Panc1 (cell line): ENCODE data around the gene DDIAS. TPM values are rescaled to one million over a fixed set of nuclear protein-coding genes. Genes with fewer than 3 reads are reported as not detected.
"Not testable (repeated sequence)": the region's sequence is repeated elsewhere in the genome, so short reads cannot be mapped to it uniquely, and the experiment has no call there.

Experiments
- ATAC-seq: fragments of 200-7000 bp; cut with Tn5 transposase; 2 replicates; pipeline ENCODE4 v1.9.1; 2020; ENCODE audit warnings: mild to moderate bottlenecking, moderate library complexity
- BruUV-seq: library from RNA; stranded (reverse); fragments of 400-500 nt; replicated peaks from 2 replicates; lab custom pipeline; 2021; lab: Mats Ljungman, UMichigan
- CTCF ChIA-PET: fragments of 300-600 bp; sonication (Branson Sonifier 250); formaldehyde crosslinking; loops from one replicate; lab custom pipeline; 2022; ENCODE audit warnings: antibody characterized with exemption; lab: Charles Lee
- POLR2A ChIA-PET: fragments of 300-600 bp; sonication (Branson Sonifier 250); formaldehyde crosslinking; loops from one replicate; lab custom pipeline; 2022; ENCODE audit warnings: antibody characterized with exemption; lab: Charles Lee
- DNase-seq: peaks from one replicate; pipeline ENCODE4 v3.0.0-alpha.2; 2010; ENCODE audit warnings: low read depth, low spot score
- H3K27ac ChIP-seq: 2 replicates; pipeline ENCODE4 v1.5.1; 2011; ENCODE audit warnings: mild to moderate bottlenecking, low read length, inconsistent platforms
- H3K27me3 ChIP-seq: fragments of 200-500 bp; sonication (Bioruptor generic); 2 replicates; pipeline ENCODE4 v1.6.0; 2014; ENCODE audit warnings: low read length, inconsistent platforms; ENCODE audit not compliant: control insufficient read depth, insufficient read depth
- H3K36me3 ChIP-seq: fragments of 200-500 bp; sonication (Bioruptor generic); 2 replicates; pipeline ENCODE4 v1.5.1; 2014; ENCODE audit warnings: inconsistent platforms, mild to moderate bottlenecking, low read length, moderate library complexity; ENCODE audit not compliant: control insufficient read depth, insufficient read depth
- H3K4me1 ChIP-seq: 2 replicates; pipeline ENCODE4 v1.5.1; 2011; ENCODE audit warnings: inconsistent platforms, mild to moderate bottlenecking, low read length, moderate library complexity; ENCODE audit not compliant: control insufficient read depth, insufficient read depth
- H3K4me3 ChIP-seq, 2 experiments: 2 replicates each; pipeline ENCODE4 v1.5.1; 2011 to 2012; ENCODE audit warnings: low read depth in 2 of 2, low read length in 2 of 2, mild to moderate bottlenecking in 2 of 2, inconsistent platforms in 1 of 2, moderate library complexity in 1 of 2
- H3K9me3 ChIP-seq: fragments of 200-500 bp; sonication (Bioruptor generic); 2 replicates; pipeline ENCODE4 v1.5.1; 2014; ENCODE audit warnings: low read depth, mild to moderate bottlenecking, inconsistent platforms, low read length, moderate library complexity; ENCODE audit not compliant: control insufficient read depth, insufficient read depth
- CTCF ChIP-seq: fragments of 450-650 bp; IDR thresholded peaks from 2 replicates; pipeline ENCODE4 v1.5.1; 2017; ENCODE audit warnings: mild to moderate bottlenecking
- POLR2AphosphoS5 ChIP-seq: IDR thresholded peaks from 2 replicates; pipeline ENCODE4 v1.6.1; 2012; ENCODE audit warnings: mild to moderate bottlenecking, low read depth, low read length, moderate library complexity
- REST ChIP-seq, 2 experiments: IDR thresholded peaks; 2 replicates each; pipeline ENCODE4 v1.6.1; 2011 to 2012; ENCODE audit warnings: low read depth in 2 of 2, control low read depth in 1 of 2, low read length in 1 of 2, mild to moderate bottlenecking in 1 of 2, moderate library complexity in 1 of 2; ENCODE audit not compliant: insufficient read depth in 1 of 2
- SIN3A ChIP-seq: IDR thresholded peaks from 2 replicates; pipeline ENCODE4 v1.6.1; 2012; ENCODE audit warnings: low read depth, mild to moderate bottlenecking, low read length, moderate library complexity, borderline replicate concordance; ENCODE audit not compliant: insufficient read depth
- TCF7L2 ChIP-seq: IDR thresholded peaks from 2 replicates; pipeline ENCODE4 v1.6.1; 2011; ENCODE audit warnings: mild to moderate bottlenecking, low read depth, low read length, inconsistent platforms
- in situ Hi-C: cut with HindIII; loops from 2 replicates; pipeline ENCODE4 v1.10.0; 2016; ENCODE audit warnings: low sequenced_read_pairs, low pct_unique_long_range_greater_than_20kb
- intact Hi-C: fragments of 100-400 bp; cut with micrococcal nuclease; formaldehyde crosslinking; loops from one replicate; pipeline ENCODE4 v1.10.0; 2022; ENCODE audit not compliant: unreplicated experiment
- total RNA-seq: library from RNA; stranded (reverse); gene quantifications from one replicate; pipeline ENCODE4 v1.2.1, GENCODE V29; 2021; ENCODE audit not compliant: unreplicated experiment

The DDIAS gene
- total RNA-seq, 1 experiment from 2014 or later = 22.9 TPM

GRCh38 chr11:82920227-82920626 lies 18.7 kb downstream of the DDIAS start:
- DNase-seq, H3K27me3 ChIP-seq, POLR2A ChIA-PET, BruUV-seq, H3K9me3 ChIP-seq, H3K4me1 ChIP-seq, H3K4me3 ChIP-seq, ATAC-seq, in situ Hi-C loops, CTCF ChIA-PET, H3K27ac ChIP-seq, H3K36me3 ChIP-seq, intact Hi-C loops: not testable (repeated sequence)

GRCh38 chr11:82922396-82923173 lies 21.0 kb downstream of the DDIAS start:
- H3K27me3 ChIP-seq, DNase-seq, H3K9me3 ChIP-seq, in situ Hi-C loops, H3K36me3 ChIP-seq, BruUV-seq, CTCF ChIA-PET, H3K4me3 ChIP-seq, H3K27ac ChIP-seq, H3K4me1 ChIP-seq, intact Hi-C loops, POLR2A ChIA-PET, ATAC-seq: not testable (repeated sequence)

- DNase-seq = no peak
- ChIA-PET POLR2A (no interaction called here), CTCF (interaction anchor here (0.7 kb wide), 2 partner anchors 37 to 123 kb away, joined by 3 read pairs; no protein-coding TSS in a partner anchor)
- Histone ChIP-seq H3K4me3 (no peak overlapping the region), H3K9me3 (no peaks in the 10 kb centered on the region), H3K36me3 (peaks cover 5% of the 10 kb centered on the region; the same call in 1 of the 2 replicates), H3K4me1 (no peaks in the 10 kb centered on the region), H3K27me3 (no peaks in the 10 kb centered on the region), H3K27ac (no peak overlapping the region)
- no peak for ATAC-seq
- no peak for TF ChIP-seq TCF7L2
- no peak for TF ChIP-seq REST (IDR thresholded peaks at IDR 0.05; ENCODE audit: insufficient read depth in 1 of 2, low read depth in 2 of 2, low read length in 1 of 2)
- TF ChIP-seq SIN3A = no peak
- TF ChIP-seq POLR2AphosphoS5 = no peak
- TF ChIP-seq CTCF = no peak
- in situ Hi-C loops = no loop called here
- BruUV-seq = no TSS peak
- intact Hi-C loops = no loop called here
Observed at GRCh38 chr11:82924522-82925224, 23.1 kb downstream of the DDIAS start.
